ENCODE data around the gene PLEKHS1.
"Not testable (repeated sequence)": the region's sequence is repeated elsewhere in the genome, so short reads cannot be mapped to it uniquely, and the experiment has no call there.

DNA sequence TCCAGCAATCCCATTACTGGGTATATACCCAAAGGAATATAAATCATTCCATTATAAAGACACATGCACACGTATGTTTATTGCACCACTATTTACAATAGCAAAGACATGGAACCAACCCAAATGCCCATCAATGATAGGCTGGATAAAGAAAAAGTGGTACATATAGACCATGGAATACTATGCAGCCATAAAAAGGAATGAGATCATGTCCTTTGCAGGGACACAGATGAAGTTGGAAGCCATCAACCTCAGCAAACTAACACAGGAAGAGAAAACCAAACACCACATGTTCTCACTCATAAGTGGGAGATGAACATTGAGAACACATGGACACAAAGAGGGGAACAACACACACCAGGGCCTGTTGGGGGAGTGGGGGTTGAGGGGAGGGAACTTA is 63.2 kb downstream of the PLEKHS1 start:
- not testable (repeated sequence) for TF ChIP-seq ZNF274 (IDR thresholded peaks at IDR 0.05; ENCODE audit: low read depth, low read length); YY1 (IDR thresholded peaks at IDR 0.05; ENCODE audit: insufficient read depth, insufficient read length)
